GM12891 (cell line): ENCODE results near the gene PCNX2.

ENCODE experiments used
- POLR2A ChIP-seq: IDR thresholded peaks from 2 replicates; pipeline ENCODE4 v1.6.1; 2011; ENCODE audit warnings: low read depth, low read length, control low read depth
- POLR2AphosphoS5 ChIP-seq: IDR thresholded peaks from 2 replicates; pipeline ENCODE4 v1.6.1; 2011; ENCODE audit warnings: low read depth, low read length, control low read depth
- TAF1 ChIP-seq: IDR thresholded peaks from 2 replicates; pipeline ENCODE4 v1.6.1; 2011; ENCODE audit warnings: low read depth, low read length, control low read depth

DNA sequence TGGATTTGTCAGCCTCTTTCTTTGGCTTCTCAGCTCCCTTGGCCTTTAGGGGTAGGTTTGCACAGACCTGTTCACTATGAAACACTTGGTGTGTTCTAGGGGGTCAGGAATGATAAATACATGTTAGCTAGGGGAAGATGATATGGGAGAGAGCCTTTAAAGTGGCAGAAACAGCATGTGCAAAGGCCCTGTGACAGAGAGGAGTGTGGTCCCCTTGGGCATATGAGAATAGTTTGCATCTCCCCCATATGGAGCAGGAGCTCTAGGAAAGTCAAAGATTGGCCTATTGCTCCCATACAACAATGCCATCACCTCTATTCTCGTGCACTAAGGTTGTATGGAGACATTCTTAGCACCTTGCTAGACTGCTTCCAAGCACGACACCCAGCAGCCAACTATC is 355.8 kb downstream of the PCNX2 start:
- TF ChIP-seq TAF1: no peak
- TF ChIP-seq POLR2A: no peak
- no peak for TF ChIP-seq POLR2AphosphoS5
